PC-3 (cell line): ENCODE measurements around the gene DRAM1. TPM values are rescaled to one million over a fixed set of nuclear protein-coding genes. Genes with fewer than 3 reads are reported as not detected.

Source experiments
- ATAC-seq: fragments of 200-7000 bp; cut with Tn5 transposase; 2 replicates; pipeline ENCODE4 v1.9.1; 2020; ENCODE audit warnings: mild to moderate bottlenecking, moderate library complexity
- BruUV-seq: library from RNA; stranded (reverse); fragments of 400-500 nt; replicated peaks from 2 replicates; lab custom pipeline; 2021; lab: Mats Ljungman, UMichigan
- CTCF ChIA-PET: fragments of 300-600 bp; sonication (Branson Sonifier 250); formaldehyde crosslinking; loops from one replicate; lab custom pipeline; 2022; ENCODE audit warnings: antibody characterized with exemption; lab: Charles Lee
- POLR2A ChIA-PET: fragments of 300-600 bp; sonication (Branson Sonifier 250); formaldehyde crosslinking; loops from one replicate; lab custom pipeline; 2022; ENCODE audit warnings: antibody characterized with exemption; ENCODE audit not compliant: unreplicated experiment; lab: Charles Lee
- DNase-seq: peaks from one replicate; pipeline ENCODE4 v3.0.0-alpha.2; 2015
- H2AFZ ChIP-seq: fragments of 300-600 bp; sonication (generic); 2 replicates; pipeline ENCODE4 v1.6.0; 2016; ENCODE audit warnings: antibody characterized with exemption, low read length
- H3F3A ChIP-seq: fragments of 300-600 bp; sonication (generic); one replicate; pipeline ENCODE4 v1.6.0; 2017; ENCODE audit warnings: antibody characterized with exemption, low read length, control low read depth, mild to moderate bottlenecking; ENCODE audit not compliant: unreplicated experiment
- H3K27ac ChIP-seq: fragments of 300-600 bp; sonication (generic); 2 replicates; pipeline ENCODE4 v1.5.1; 2016; ENCODE audit warnings: mild to moderate bottlenecking, low read length
- H3K27me3 ChIP-seq: fragments of 300-600 bp; sonication (generic); 2 replicates; pipeline ENCODE4 v1.6.1; 2016; ENCODE audit warnings: low read length, mixed read lengths
- H3K36me3 ChIP-seq: fragments of 300-600 bp; sonication (generic); 2 replicates; pipeline ENCODE4 v1.6.1; 2016; ENCODE audit warnings: low read depth, mixed run types, low read length, mixed read lengths
- H3K4me1 ChIP-seq: fragments of 300-600 bp; sonication (generic); 2 replicates; pipeline ENCODE4 v1.5.1; 2016; ENCODE audit warnings: low read length; ENCODE audit not compliant: insufficient read depth
- H3K4me2 ChIP-seq: fragments of 300-600 bp; sonication (generic); 2 replicates; pipeline ENCODE4 v1.6.0; 2016; ENCODE audit warnings: low read length
- H3K4me3 ChIP-seq: fragments of 300-600 bp; sonication (generic); 2 replicates; pipeline ENCODE4 v1.5.1; 2016; ENCODE audit warnings: mild to moderate bottlenecking, low read length, mixed read lengths
- H3K79me2 ChIP-seq: fragments of 300-600 bp; sonication (generic); 2 replicates; pipeline ENCODE4 v1.6.1; 2017; ENCODE audit warnings: low read length, mixed read lengths
- H3K9ac ChIP-seq: fragments of 300-600 bp; sonication (generic); 2 replicates; pipeline ENCODE4 v1.6.0; 2016; ENCODE audit warnings: mild to moderate bottlenecking, low read length
- H3K9me2 ChIP-seq: fragments of 300-600 bp; sonication (generic); replicated peaks from 2 replicates; pipeline ENCODE4 v1.6.1; 2016; ENCODE audit warnings: mixed run types, low read length, mixed read lengths
- H3K9me3 ChIP-seq: fragments of 300-600 bp; sonication (generic); 2 replicates; pipeline ENCODE4 v1.6.1; 2016; ENCODE audit warnings: low read length, mixed read lengths
- H4K20me1 ChIP-seq: fragments of 300-600 bp; sonication (generic); 2 replicates; pipeline ENCODE4 v1.6.1; 2016; ENCODE audit warnings: low read length, mixed read lengths
- CTCF ChIP-seq: fragments of 300-600 bp; sonication (generic); conservative IDR thresholded peaks from 2 replicates; pipeline ENCODE4 v1.5.1; 2017; ENCODE audit warnings: antibody characterized with exemption, low read depth, mild to moderate bottlenecking, low read length
- EZH2 ChIP-seq: fragments of 300-600 bp; sonication (generic); IDR thresholded peaks from one replicate; pipeline ENCODE4 v1.6.1; 2017; ENCODE audit warnings: antibody characterized with exemption, mild to moderate bottlenecking, low read length; ENCODE audit not compliant: unreplicated experiment
- EZH2phosphoT487 ChIP-seq: fragments of 300-600 bp; sonication (generic); IDR thresholded peaks from 2 replicates; pipeline ENCODE4 v1.6.1; 2018; ENCODE audit warnings: mild to moderate bottlenecking, antibody characterized with exemption, low read length, borderline replicate concordance
- intact Hi-C: fragments of 100-400 bp; cut with micrococcal nuclease; formaldehyde crosslinking; loops from 2 replicates; pipeline ENCODE4 v1.9.0; 2023
- total RNA-seq: library from RNA; depleted of rRNA; stranded (reverse); fragments of >200 nt; gene quantifications from 2 replicates; pipeline ENCODE4 v1.2.3, GENCODE V29; 2014

Gene DRAM1
- total RNA-seq, 1 experiment from 2014 or later = 5.2 TPM

- ChIA-PET POLR2A (no interaction called here), CTCF (no interaction called here)
- Histone ChIP-seq H3K79me2 (no peaks in the 10 kb centered on the region), H3K9me3 (no peaks in the 10 kb centered on the region), H3K9me2 (no peaks in the 10 kb centered on the region), H2AFZ (no peak overlapping the region), H3K4me1 (no peaks in the 10 kb centered on the region), H3K4me3 (no peak overlapping the region), H4K20me1 (no peaks in the 10 kb centered on the region), H3F3A (no peaks in the 10 kb centered on the region), H3K27ac (no peak overlapping the region), H3K9ac (no peak overlapping the region), H3K36me3 (no peaks in the 10 kb centered on the region), H3K27me3 (no peaks in the 10 kb centered on the region), H3K4me2 (no peak overlapping the region)
- intact Hi-C loops = no loop called here
- ATAC-seq = no peak
- BruUV-seq = no TSS peak
- DNase-seq = no peak
- TF ChIP-seq EZH2phosphoT487 = no peak
- TF ChIP-seq EZH2 = no peak
- TF ChIP-seq CTCF = no peak
These were observed 49.7 kb downstream of the DRAM1 start for GRCh38 chr12:101927036-101927435.

GRCh38 chr12:101927999-101928398 lies 50.6 kb downstream of the DRAM1 start:
- H2AFZ ChIP-seq = no peak overlapping the region
- no peak overlapping the region for H3K9ac ChIP-seq
- no peaks in the 10 kb centered on the region for H3K79me2 ChIP-seq
- TF ChIP-seq CTCF (no peak), EZH2phosphoT487 (no peak), EZH2 (no peak)
- POLR2A ChIA-PET = no interaction called here
- intact Hi-C loops = no loop called here
- no peak overlapping the region for H3K4me3 ChIP-seq
- H3K4me1 ChIP-seq = no peaks in the 10 kb centered on the region
- no peak for ATAC-seq
- H3K9me2 ChIP-seq = no peaks in the 10 kb centered on the region
- peaks cover under 1% of the 10 kb centered on the region; the same call in 1 of the 2 replicates for H3K27me3 ChIP-seq
- BruUV-seq = no TSS peak
- no peaks in the 10 kb centered on the region for H3F3A ChIP-seq
- no peak overlapping the region for H3K27ac ChIP-seq
- no peaks in the 10 kb centered on the region for H3K9me3 ChIP-seq
- CTCF ChIA-PET = no interaction called here
- H3K4me2 ChIP-seq = no peak overlapping the region
- DNase-seq = no peak
- no peaks in the 10 kb centered on the region for H3K36me3 ChIP-seq
- H4K20me1 ChIP-seq = no peaks in the 10 kb centered on the region

GRCh38 chr12:101928556-101928955 lies 51.2 kb downstream of the DRAM1 start:
- TF ChIP-seq EZH2phosphoT487 (no peak), EZH2 (no peak), CTCF (no peak)
- H3K4me1 ChIP-seq = no peaks in the 10 kb centered on the region
- H3K4me3 ChIP-seq = no peak overlapping the region
- no peaks in the 10 kb centered on the region for H3F3A ChIP-seq
- ChIA-PET CTCF (no interaction called here), POLR2A (no interaction called here)
- H3K27me3 ChIP-seq = peaks cover 6% of the 10 kb centered on the region; the same call in 1 of the 2 replicates
- DNase-seq (no peak), ATAC-seq (no peak)
- no peaks in the 10 kb centered on the region for H3K79me2 ChIP-seq
- no peaks in the 10 kb centered on the region for H3K9me3 ChIP-seq
- BruUV-seq = no TSS peak
- no peaks in the 10 kb centered on the region for H3K9me2 ChIP-seq
- no peaks in the 10 kb centered on the region for H4K20me1 ChIP-seq
- H2AFZ ChIP-seq = no peak overlapping the region
- no peak overlapping the region for H3K9ac ChIP-seq
- no peak overlapping the region for H3K4me2 ChIP-seq
- no peak overlapping the region for H3K27ac ChIP-seq
- intact Hi-C loops = no loop called here
- H3K36me3 ChIP-seq = no peaks in the 10 kb centered on the region
